ENCODE data around the gene AKAP13. TPM values are rescaled to one million over a fixed set of nuclear protein-coding genes. Genes with fewer than 3 reads are reported as not detected.

The AKAP13 gene
- total RNA-seq, 4 donors from 2014 or later: 105 to 167 (median 129) TPM

- no peak for DNase-seq (ENCODE audit: low spot score in 2 of 2)
- intact Hi-C loops (cut with DNase I; ENCODE audit: low total_unique reads): no loop called here
- 87 to 88% methylated on average over 5 of the region's 5 CpGs for WGBS, 2 donors
- H3K4me3 ChIP-seq (ENCODE audit: low read depth, poor library complexity, severe bottlenecking): no peak overlapping the region
- no peak for TF ChIP-seq POLR2A (IDR thresholded peaks at IDR 0.05)
- TF ChIP-seq CTCF (IDR thresholded peaks at IDR 0.05): no peak
Measured at GRCh38 chr15:85388566-85389305, 8.3 kb downstream of the AKAP13 start.

- TF ChIP-seq CTCF (IDR thresholded peaks at IDR 0.05): no peak
- H3K4me3 ChIP-seq (ENCODE audit: low read depth, poor library complexity, severe bottlenecking): no peak overlapping the region
- WGBS, 2 donors: 85 to 87% methylated on average over 2 of the region's 2 CpGs
- intact Hi-C loops (cut with DNase I; ENCODE audit: low total_unique reads): no loop called here
- no peak for DNase-seq (ENCODE audit: low spot score in 2 of 2)
Measured at GRCh38 chr15:85389306-85389650, 8.9 kb downstream of the AKAP13 start.

GRCh38 chr15:85389772-85390171 is 9.4 kb downstream of the AKAP13 start:
- intact Hi-C loops (cut with DNase I; ENCODE audit: low total_unique reads): no loop called here
- no peak overlapping the region for H3K4me3 ChIP-seq (ENCODE audit: low read depth, poor library complexity, severe bottlenecking)
- no peak for DNase-seq (ENCODE audit: low spot score in 2 of 2)
- 89 to 90% methylated on average over 4 of the region's 4 CpGs for WGBS, 2 donors
- TF ChIP-seq POLR2A (IDR thresholded peaks at IDR 0.05): no peak
- no peak for TF ChIP-seq CTCF (IDR thresholded peaks at IDR 0.05)

- intact Hi-C loops (cut with DNase I; ENCODE audit: low total_unique reads): no loop called here
- H3K4me3 ChIP-seq (ENCODE audit: low read depth, poor library complexity, severe bottlenecking): no peak overlapping the region
- DNase-seq (ENCODE audit: low spot score in 2 of 2): no peak
- 92% methylated on average over 2 of the region's 2 CpGs for WGBS, 2 donors
- TF ChIP-seq POLR2A (IDR thresholded peaks at IDR 0.05) (no peak), CTCF (IDR thresholded peaks at IDR 0.05) (no peak)
Measured at GRCh38 chr15:85393210-85393609, 12.8 kb downstream of the AKAP13 start.

- H3K4me3 ChIP-seq (ENCODE audit: low read depth, poor library complexity, severe bottlenecking): no peak overlapping the region
- WGBS, 2 donors: 68 to 70% methylated on average over 2 of the region's 2 CpGs
- intact Hi-C loops (cut with DNase I; ENCODE audit: low total_unique reads): no loop called here
- TF ChIP-seq CTCF (IDR thresholded peaks at IDR 0.05) (no peak), POLR2A (IDR thresholded peaks at IDR 0.05) (no peak)
- DNase-seq (ENCODE audit: low spot score in 2 of 2): no peak
Measured at GRCh38 chr15:85394554-85395333, 14.3 kb downstream of the AKAP13 start.
